ENCODE data around the gene SYT9.

The SYT9 gene

GRCh38 chr11:7484645-7485044, 232.9 kb downstream of the SYT9 start:
- no peak for DNase-seq

- no peak for DNase-seq
Measured at GRCh38 chr11:7485186-7486097, 233.7 kb downstream of the SYT9 start, which contains the start of gene OLFML1. Gene OLFML1 (plus strand): TSS chr11:7485506. CDS start chr11:7485876, 370 bp downstream.

- DNase-seq = no peak
Measured at GRCh38 chr11:7486098-7486780, 234.5 kb downstream of the SYT9 start.

- DNase-seq = no peak
Measured at GRCh38 chr11:7486781-7487140, 235.1 kb downstream of the SYT9 start.

- DNase-seq = no peak
Measured at GRCh38 chr11:7487360-7487759, 235.7 kb downstream of the SYT9 start.

- no peak for DNase-seq
Measured at GRCh38 chr11:7488681-7489080, 237.0 kb downstream of the SYT9 start.

- DNase-seq = no peak
Measured at GRCh38 chr11:7489376-7489775, 237.7 kb downstream of the SYT9 start.

- no peak for DNase-seq
Measured at GRCh38 chr11:7490054-7490453, 238.3 kb downstream of the SYT9 start.

- no peak for DNase-seq
Measured at GRCh38 chr11:7490535-7490934, 238.8 kb downstream of the SYT9 start.

- DNase-seq = no peak
Measured at GRCh38 chr11:7492253-7492652, 240.5 kb downstream of the SYT9 start.

- DNase-seq = no peak
Measured at GRCh38 chr11:7493670-7494069, 242.0 kb downstream of the SYT9 start.

- no peak for DNase-seq
Measured at GRCh38 chr11:7494086-7494745, 242.5 kb downstream of the SYT9 start.

- DNase-seq = no peak
Measured at GRCh38 chr11:7495882-7496551, 244.3 kb downstream of the SYT9 start.

- DNase-seq = no peak
Measured at GRCh38 chr11:7498193-7498592, 246.5 kb downstream of the SYT9 start.

GRCh38 chr11:7499081-7499480, 247.4 kb downstream of the SYT9 start:
- no peak for DNase-seq

GRCh38 chr11:7500251-7500650, 248.5 kb downstream of the SYT9 start:
- no peak for DNase-seq

GRCh38 chr11:7501251-7501650, 249.5 kb downstream of the SYT9 start:
- DNase-seq = no peak

- no peak for DNase-seq
Measured at GRCh38 chr11:7501894-7502293, 250.2 kb downstream of the SYT9 start.

GRCh38 chr11:7506243-7506642, 254.5 kb downstream of the SYT9 start:
- DNase-seq = no peak

GRCh38 chr11:7508087-7508486, 256.4 kb downstream of the SYT9 start:
- no peak for DNase-seq

GRCh38 chr11:7509966-7510365, 258.3 kb downstream of the SYT9 start:
- DNase-seq = no peak

- DNase-seq = no peak
Measured at GRCh38 chr11:7511401-7511800, 259.7 kb downstream of the SYT9 start.
